ENCODE results near the gene PFDN5. TPM values are rescaled to one million over a fixed set of nuclear protein-coding genes. Genes with fewer than 3 reads are reported as not detected.

PFDN5 gene
- total and polyA plus RNA-seq, 9 of the 15 experiments (the other 6 are each of a cell fraction or from before 2014, with no cell fraction given) = 361 to 1,636 (median 742) TPM

- TF ChIP-seq ZNF407 (IDR thresholded peaks at IDR 0.05; ENCODE audit: low read depth) = no peak
- TF ChIP-seq, protein P1, sequence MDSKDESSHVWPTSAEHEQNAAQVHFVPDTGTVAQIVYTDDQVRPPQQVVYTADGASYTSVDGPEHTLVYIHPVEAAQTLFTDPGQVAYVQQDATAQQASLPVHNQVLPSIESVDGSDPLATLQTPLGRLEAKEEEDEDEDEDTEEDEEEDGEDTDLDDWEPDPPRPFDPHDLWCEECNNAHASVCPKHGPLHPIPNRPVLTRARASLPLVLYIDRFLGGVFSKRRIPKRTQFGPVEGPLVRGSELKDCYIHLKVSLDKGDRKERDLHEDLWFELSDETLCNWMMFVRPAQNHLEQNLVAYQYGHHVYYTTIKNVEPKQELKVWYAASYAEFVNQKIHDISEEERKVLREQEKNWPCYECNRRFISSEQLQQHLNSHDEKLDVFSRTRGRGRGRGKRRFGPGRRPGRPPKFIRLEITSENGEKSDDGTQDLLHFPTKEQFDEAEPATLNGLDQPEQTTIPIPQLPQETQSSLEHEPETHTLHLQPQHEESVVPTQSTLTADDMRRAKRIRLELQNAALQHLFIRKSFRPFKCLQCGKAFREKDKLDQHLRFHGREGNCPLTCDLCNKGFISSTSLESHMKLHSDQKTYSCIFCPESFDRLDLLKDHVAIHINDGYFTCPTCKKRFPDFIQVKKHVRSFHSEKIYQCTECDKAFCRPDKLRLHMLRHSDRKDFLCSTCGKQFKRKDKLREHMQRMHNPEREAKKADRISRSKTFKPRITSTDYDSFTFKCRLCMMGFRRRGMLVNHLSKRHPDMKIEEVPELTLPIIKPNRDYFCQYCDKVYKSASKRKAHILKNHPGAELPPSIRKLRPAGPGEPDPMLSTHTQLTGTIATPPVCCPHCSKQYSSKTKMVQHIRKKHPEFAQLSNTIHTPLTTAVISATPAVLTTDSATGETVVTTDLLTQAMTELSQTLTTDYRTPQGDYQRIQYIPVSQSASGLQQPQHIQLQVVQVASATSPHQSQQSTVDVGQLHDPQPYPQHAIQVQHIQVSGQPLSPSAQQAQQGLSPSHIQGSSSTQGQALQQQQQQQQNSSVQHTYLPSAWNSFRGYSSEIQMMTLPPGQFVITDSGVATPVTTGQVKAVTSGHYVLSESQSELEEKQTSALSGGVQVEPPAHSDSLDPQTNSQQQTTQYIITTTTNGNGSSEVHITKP (IDR thresholded peaks at IDR 0.05; ENCODE audit: partially characterized antibody) = no peak
- no peak for TF ChIP-seq HEY1 (CRISPR knock-in tag; IDR thresholded peaks at IDR 0.05; ENCODE audit: borderline replicate concordance)
- TF ChIP-seq PHF8 (IDR thresholded peaks at IDR 0.05; ENCODE audit: borderline replicate concordance, low read length) = peak; percentile 36; the same call in 1 of the 2 replicates
- TF ChIP-seq ZFP30 (CRISPR knock-in tag; IDR thresholded peaks at IDR 0.05; ENCODE audit: borderline replicate concordance) = no peak
- no peak for TF ChIP-seq RFX1 (IDR thresholded peaks at IDR 0.05)
- TF ChIP-seq ARID2 (IDR thresholded peaks at IDR 0.05) = peak; percentile 81; the same call in 1 of the 2 replicates
- peak; percentile 63 for TF ChIP-seq RBFOX2 (IDR thresholded peaks at IDR 0.05; ENCODE audit: low read depth, low read length)
- no peak for TF ChIP-seq IRF2 (CRISPR knock-in tag; IDR thresholded peaks at IDR 0.05)
- peak; percentile 99 for TF ChIP-seq TFAP4 (CRISPR knock-in tag; IDR thresholded peaks at IDR 0.05; ENCODE audit: borderline replicate concordance)
- TF ChIP-seq MAZ (CRISPR knock-in tag; conservative IDR thresholded peaks at IDR 0.05 in 1 of 2, IDR thresholded peaks at IDR 0.05 in 1 of 2) = peak; percentile 45 to 83; a peak in 3 of 4 replicates
- peak; percentile 83; the same call in 1 of the 2 replicates for TF ChIP-seq TCF7 (IDR thresholded peaks at IDR 0.05; ENCODE audit: borderline replicate concordance)
- TF ChIP-seq ESRRA (IDR thresholded peaks at IDR 0.05; ENCODE audit: borderline replicate concordance, low read depth) = peak; percentile 50; the same call in 1 of the 2 replicates
- TF ChIP-seq HLTF (IDR thresholded peaks at IDR 0.05) = peak; percentile 61; the same call in 1 of the 2 replicates
- TF ChIP-seq ZNF445 (CRISPR knock-in tag; IDR thresholded peaks at IDR 0.05; ENCODE audit: low read depth) = no peak
Measured at GRCh38 chr12:53344824-53345485, 49.6 kb downstream of the PFDN5 start (continued).

Measured in K562 (cell line).